ENCODE measurements around the gene PITPNB. TPM values are rescaled to one million over a fixed set of nuclear protein-coding genes. Genes with fewer than 3 reads are reported as not detected.

The PITPNB gene
- total RNA-seq, 1 experiment from 2014 or later: 82.6 TPM

DNA sequence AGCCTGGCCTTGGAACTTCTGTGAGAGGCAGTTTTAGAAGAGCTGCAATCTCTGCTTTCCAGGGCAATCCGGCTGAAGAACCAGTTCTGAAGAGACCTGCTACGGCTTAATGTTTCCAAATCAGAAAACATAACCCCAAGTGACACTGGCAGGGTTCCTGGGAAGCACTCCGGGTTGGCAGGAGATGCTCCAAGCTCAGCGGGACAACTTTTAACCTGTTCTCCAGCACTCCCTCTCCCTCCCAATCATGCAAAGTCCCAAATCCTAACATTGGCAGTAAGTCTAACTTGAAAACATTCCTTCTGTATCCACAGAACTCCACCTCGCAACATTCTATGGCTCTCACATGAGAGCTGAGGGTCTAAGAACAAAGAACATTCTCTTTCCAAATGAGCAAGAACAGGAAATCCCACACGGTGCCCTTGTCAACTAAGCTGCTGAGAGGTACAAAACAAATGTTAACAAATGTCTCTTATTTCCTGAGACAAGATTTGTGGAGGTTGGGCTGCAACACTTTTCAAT, 69.0 kb downstream of the PITPNB start (continued):
- TF ChIP-seq ZBTB33 (IDR thresholded peaks at IDR 0.05; ENCODE audit: extremely low read depth, insufficient replicate concordance, low read length) (no peak), ELF1 (IDR thresholded peaks at IDR 0.05; ENCODE audit: borderline replicate concordance, low read depth) (no peak)

DNA sequence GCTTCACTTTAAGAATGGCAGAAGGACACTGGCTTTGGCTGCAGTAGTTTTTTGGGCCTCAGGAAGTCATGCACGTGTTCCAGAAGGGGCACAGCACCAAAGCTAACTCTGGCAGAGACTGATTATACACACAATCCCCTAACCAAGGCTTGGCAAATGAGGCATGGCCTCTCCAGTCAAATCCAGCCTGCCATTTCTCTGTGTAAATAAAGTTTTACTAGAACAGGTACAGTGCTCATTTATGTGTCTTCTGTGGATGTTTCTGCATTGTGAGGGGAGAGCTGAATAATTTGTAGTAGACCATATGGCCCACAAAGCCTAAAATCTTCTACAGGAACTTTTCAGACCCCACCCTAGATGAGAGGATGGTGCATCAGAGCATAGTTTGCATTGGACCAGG, 71.1 kb downstream of the PITPNB start:
- ChIA-PET RAD21 (ENCODE audit: low non-redundant PET in 1 of 2, low total read pairs in 2 of 2, uncharacterized antibody in 2 of 2, unreplicated experiment in 2 of 2) (no interaction called here), CTCF (no interaction called here), POLR2A (no interaction called here)
- Histone ChIP-seq H3K4me1 (ENCODE audit: control insufficient read depth in 1 of 2, insufficient read depth in 2 of 2, low read length in 2 of 2) (no peaks in the 10 kb centered on the region), H3K27ac (ENCODE audit: low read depth, low read length) (no peak overlapping the region), H3K4me3 (replicated peaks in 1 of 2; ENCODE audit: low read depth in 1 of 2, low read length in 2 of 2) (no peak overlapping the region), H4K20me1 (ENCODE audit: insufficient read depth) (no peaks in the 10 kb centered on the region; the same call in 1 of the 2 replicates), H2AFZ (ENCODE audit: low read depth, low read length, poor library complexity, severe bottlenecking) (no peak overlapping the region), H3K27me3 (ENCODE audit: insufficient read depth, low read length) (no peaks in the 10 kb centered on the region), H3K9me3 (ENCODE audit: control insufficient read depth in 1 of 2, insufficient read depth in 1 of 2, low read depth in 1 of 2, low read length in 2 of 2) (no peaks in the 10 kb centered on the region), H3K36me3 (ENCODE audit: control insufficient read depth in 1 of 2, insufficient read depth in 2 of 2, low read length in 2 of 2) (peaks cover 22% of the 10 kb centered on the region in 2 experiments; a peak in 3 of 4 replicates), H3K9ac (ENCODE audit: low read length) (no peak overlapping the region), H3K9me2 (ENCODE audit: insufficient read depth) (no peaks in the 10 kb centered on the region), H3K79me2 (ENCODE audit: insufficient read depth, low read length) (peaks cover 4% of the 10 kb centered on the region; the same call in 1 of the 2 replicates), H3K4me2 (ENCODE audit: low read length) (no peak overlapping the region)
- DNase-seq (ENCODE audit: low read depth, low spot score): no peak
- intact Hi-C loops (cut with micrococcal nuclease): no loop called here
- TF ChIP-seq ZBTB33 (IDR thresholded peaks at IDR 0.05; ENCODE audit: extremely low read depth, insufficient replicate concordance, low read length) (no peak), RAD21 (IDR thresholded peaks at IDR 0.05; ENCODE audit: low read depth) (no peak), TCF7L2 (IDR thresholded peaks at IDR 0.05; ENCODE audit: borderline replicate concordance, extremely low read depth, insufficient read depth, insufficient read length) (no peak)
- ATAC-seq: no peak
- BruUV-seq (replicated peaks): no TSS peak

All from HCT116 (cell line).